A673 (cell line): Measurements from ENCODE around the gene ALDH5A1. TPM values are rescaled to one million over a fixed set of nuclear protein-coding genes. Genes with fewer than 3 reads are reported as not detected.

Source experiments
- BruUV-seq: library from RNA; stranded (reverse); fragments of 400-500 nt; replicated peaks from 2 replicates; lab custom pipeline; 2021; lab: Mats Ljungman, UMichigan
- CTCF ChIA-PET: fragments of 300-600 bp; sonication (Branson Sonifier 250); formaldehyde crosslinking; loops from one replicate; lab custom pipeline; 2022; ENCODE audit warnings: antibody characterized with exemption; lab: Charles Lee
- POLR2A ChIA-PET: fragments of 300-600 bp; sonication (Branson Sonifier 250); formaldehyde crosslinking; loops from one replicate; lab custom pipeline; 2022; ENCODE audit warnings: antibody characterized with exemption; ENCODE audit not compliant: low non-redundant PET; lab: Charles Lee
- DNase-seq: peaks from one replicate; pipeline ENCODE4 v3.0.0-alpha.2; 2015; ENCODE audit warnings: low spot score
- H3K27ac ChIP-seq: fragments of 200-600 bp; sonication (generic); 2 replicates; pipeline ENCODE4 v1.5.1; 2016; ENCODE audit warnings: mixed run types, low read depth, mild to moderate bottlenecking, mixed read lengths, antibody characterized with exemption, low read length; ENCODE audit not compliant: poor library complexity, severe bottlenecking
- H3K27me3 ChIP-seq: fragments of 200-600 bp; sonication (generic); replicated peaks from 2 replicates; pipeline ENCODE4 v1.6.1; 2017; ENCODE audit warnings: mixed run types, low read depth, mild to moderate bottlenecking, mixed read lengths, antibody characterized with exemption, low read length; ENCODE audit not compliant: insufficient read depth, poor library complexity
- H3K36me3 ChIP-seq: fragments of 200-600 bp; sonication (generic); 2 replicates; pipeline ENCODE4 v1.6.1; 2016; ENCODE audit warnings: mixed run types, mild to moderate bottlenecking, mixed read lengths, antibody characterized with exemption, low read length; ENCODE audit not compliant: insufficient read depth, poor library complexity, severe bottlenecking
- H3K4me1 ChIP-seq: fragments of 200-600 bp; sonication (generic); 2 replicates; pipeline ENCODE4 v1.6.1; 2017; ENCODE audit warnings: mixed run types, mild to moderate bottlenecking, mixed read lengths, antibody characterized with exemption, low read length; ENCODE audit not compliant: insufficient read depth, poor library complexity, severe bottlenecking
- H3K4me3 ChIP-seq: fragments of 200-600 bp; sonication (generic); 2 replicates; pipeline ENCODE4 v1.5.1; 2016; ENCODE audit warnings: low read depth, mixed run types, mild to moderate bottlenecking, mixed read lengths, low read length; ENCODE audit not compliant: poor library complexity, severe bottlenecking
- H3K9me3 ChIP-seq: fragments of 200-600 bp; sonication (generic); 2 replicates; pipeline ENCODE4 v1.6.1; 2016; ENCODE audit warnings: mixed run types, low read depth, mild to moderate bottlenecking, mixed read lengths, antibody characterized with exemption, low read length; ENCODE audit not compliant: poor library complexity, severe bottlenecking
- EZH2 ChIP-seq: fragments of 200-600 bp; sonication (generic); IDR thresholded peaks from 2 replicates; pipeline ENCODE4 v1.6.1; 2017; ENCODE audit warnings: borderline replicate concordance, low read depth, mild to moderate bottlenecking, mixed read lengths, antibody characterized with exemption, low read length; ENCODE audit not compliant: poor library complexity, severe bottlenecking
- intact Hi-C: fragments of 100-400 bp; cut with micrococcal nuclease; formaldehyde crosslinking; loops from one replicate; pipeline ENCODE4 v1.10.0; 2022; ENCODE audit not compliant: unreplicated experiment
- total RNA-seq: library from RNA; stranded (reverse); gene quantifications from 2 replicates; pipeline ENCODE4 v1.2.3, GENCODE V29; 2021
- TF ChIP-seq, protein P1 (sequence below): fragments of 300-800, 200-600 bp; sonication (generic); conservative IDR thresholded peaks from 2 replicates; pipeline ENCODE4 v1.5.1; 2017; ENCODE audit warnings: low read depth, mild to moderate bottlenecking, antibody characterized with exemption, low read length, moderate library complexity, mixed read lengths

Gene ALDH5A1
- total RNA-seq, 1 experiment from 2014 or later: 4.1 TPM

DNA sequence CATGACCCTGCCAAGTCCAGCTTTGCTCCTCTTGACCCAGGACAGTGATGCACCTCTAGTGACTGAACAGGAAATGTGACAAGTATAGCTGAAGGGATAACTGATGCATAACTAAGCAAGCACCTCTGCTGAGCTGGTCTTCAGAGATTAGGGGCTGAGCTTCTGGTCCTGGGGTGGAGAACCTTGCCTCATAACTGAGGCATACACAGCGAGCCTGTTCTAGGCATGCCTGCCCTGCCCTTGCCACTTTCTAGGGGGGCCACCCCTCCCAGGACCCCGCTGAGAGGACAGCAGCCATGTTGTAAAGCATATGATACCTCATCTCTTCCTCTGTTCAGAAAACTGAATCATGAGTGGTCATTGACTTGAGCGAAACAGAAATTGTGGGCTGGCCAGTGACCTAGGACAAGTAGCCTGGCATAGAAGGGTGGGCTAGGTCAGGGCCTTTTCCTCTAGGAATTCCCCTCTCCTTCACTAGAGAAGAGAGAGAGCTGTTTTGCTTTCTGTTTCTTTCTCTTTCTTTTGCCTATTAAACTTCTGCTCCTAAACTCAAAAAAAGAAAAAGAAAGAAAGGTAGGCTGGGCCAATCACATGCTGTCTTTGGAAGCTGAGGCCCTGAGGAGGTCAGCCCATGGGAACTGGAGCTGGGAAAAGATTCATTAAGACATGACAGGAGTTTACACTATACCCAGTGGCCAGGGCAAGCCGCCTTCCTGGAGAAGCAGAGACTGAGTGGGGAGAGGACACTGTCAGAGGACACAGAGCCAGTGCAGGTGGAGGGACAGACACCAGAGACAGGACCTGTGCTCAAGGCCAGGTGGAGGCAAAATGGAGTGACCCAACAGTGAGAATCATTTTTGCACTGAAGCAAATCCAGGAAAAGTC, 23.1 kb downstream of the ALDH5A1 start:
- POLR2A ChIA-PET: no interaction called here
- intact Hi-C loops: no loop called here
- no peak for DNase-seq

GRCh38 chr6:24520929-24521546, 26.3 kb downstream of the ALDH5A1 start:
- Histone ChIP-seq H3K9me3 (no peaks in the 10 kb centered on the region), H3K27ac (no peak overlapping the region), H3K4me1 (no peaks in the 10 kb centered on the region), H3K27me3 (peaks cover 4% of the 10 kb centered on the region), H3K4me3 (no peak overlapping the region), H3K36me3 (no peaks in the 10 kb centered on the region)
- ChIA-PET POLR2A (no interaction called here), CTCF (interaction anchor here (0.7 to 1.5 kb wide), 4 partner anchors 15 to 238 kb away, joined by 3 read pairs; partner anchors contain the start of gene ALDH5A1)
- TF ChIP-seq, protein P1, sequence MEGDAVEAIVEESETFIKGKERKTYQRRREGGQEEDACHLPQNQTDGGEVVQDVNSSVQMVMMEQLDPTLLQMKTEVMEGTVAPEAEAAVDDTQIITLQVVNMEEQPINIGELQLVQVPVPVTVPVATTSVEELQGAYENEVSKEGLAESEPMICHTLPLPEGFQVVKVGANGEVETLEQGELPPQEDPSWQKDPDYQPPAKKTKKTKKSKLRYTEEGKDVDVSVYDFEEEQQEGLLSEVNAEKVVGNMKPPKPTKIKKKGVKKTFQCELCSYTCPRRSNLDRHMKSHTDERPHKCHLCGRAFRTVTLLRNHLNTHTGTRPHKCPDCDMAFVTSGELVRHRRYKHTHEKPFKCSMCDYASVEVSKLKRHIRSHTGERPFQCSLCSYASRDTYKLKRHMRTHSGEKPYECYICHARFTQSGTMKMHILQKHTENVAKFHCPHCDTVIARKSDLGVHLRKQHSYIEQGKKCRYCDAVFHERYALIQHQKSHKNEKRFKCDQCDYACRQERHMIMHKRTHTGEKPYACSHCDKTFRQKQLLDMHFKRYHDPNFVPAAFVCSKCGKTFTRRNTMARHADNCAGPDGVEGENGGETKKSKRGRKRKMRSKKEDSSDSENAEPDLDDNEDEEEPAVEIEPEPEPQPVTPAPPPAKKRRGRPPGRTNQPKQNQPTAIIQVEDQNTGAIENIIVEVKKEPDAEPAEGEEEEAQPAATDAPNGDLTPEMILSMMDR: peak; percentile 81
- no peak for TF ChIP-seq EZH2
- intact Hi-C loops: loop anchor here (5.0 to 10.0 kb wide), 2 partner anchors 61 to 456 kb away; no protein-coding TSS in a partner anchor
- no TSS peak for BruUV-seq
- peak; percentile 62 for DNase-seq

More for the DNA sequence above, 23.1 kb downstream of the ALDH5A1 start:
- Histone ChIP-seq H3K4me1 (no peaks in the 10 kb centered on the region), H3K27me3 (no peaks in the 10 kb centered on the region), H3K9me3 (no peaks in the 10 kb centered on the region), H3K4me3 (no peak overlapping the region), H3K27ac (no peak overlapping the region), H3K36me3 (no peaks in the 10 kb centered on the region)
- CTCF ChIA-PET: no interaction called here
- TF ChIP-seq EZH2: no peak
- TF ChIP-seq, protein P1: no peak
- BruUV-seq: no TSS peak

DNA sequence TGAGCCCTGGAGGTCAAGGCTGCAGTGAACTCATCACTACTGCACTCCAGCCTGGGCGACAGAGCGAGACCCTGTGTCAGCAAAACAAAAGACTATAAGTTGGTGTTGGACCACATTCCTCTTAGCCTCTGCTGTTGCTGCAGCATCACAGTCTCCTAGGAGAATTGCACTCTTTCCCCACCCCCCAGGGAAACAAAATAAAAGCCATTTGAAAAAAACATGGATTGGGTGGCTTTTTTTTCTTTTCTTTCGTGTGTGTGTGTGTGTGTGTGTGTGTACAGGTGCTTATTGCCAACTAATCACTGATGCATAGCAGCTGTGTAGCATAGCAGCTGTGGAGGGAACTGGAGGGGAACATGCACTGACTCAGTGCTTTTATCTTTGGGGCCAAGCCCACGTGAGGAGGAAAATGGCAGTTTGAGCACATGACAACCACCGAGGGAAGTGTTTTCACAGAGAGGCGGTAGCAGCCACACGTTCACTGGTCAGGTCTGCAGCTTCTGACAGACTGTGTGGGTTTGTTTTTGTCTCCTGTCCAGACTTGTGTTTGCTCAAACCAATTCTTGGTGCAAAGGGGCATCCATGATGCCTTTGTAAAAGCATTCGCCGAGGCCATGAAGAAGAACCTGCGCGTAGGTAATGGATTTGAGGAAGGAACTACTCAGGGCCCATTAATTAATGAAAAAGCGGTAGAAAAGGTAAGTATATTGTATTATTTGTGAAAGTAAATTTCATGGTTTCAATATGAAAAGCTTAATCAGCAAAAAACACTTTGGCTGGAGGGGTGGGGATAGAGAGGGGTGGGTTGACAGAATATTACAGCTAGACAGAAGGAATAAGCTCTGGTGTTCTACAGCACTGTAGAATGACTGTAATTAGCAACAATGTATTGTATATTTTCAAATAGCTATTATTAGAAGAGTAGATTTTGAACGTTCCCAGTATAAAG, 27.7 kb downstream of the ALDH5A1 start:
- H3K4me1 ChIP-seq: no peaks in the 10 kb centered on the region
- ChIA-PET CTCF (interaction anchor here (0.6 to 1.5 kb wide), 2 partner anchors 59 to 308 kb away, joined by 3 to 10 read pairs; no protein-coding TSS in a partner anchor), POLR2A (no interaction called here)
- no peak overlapping the region for H3K27ac ChIP-seq
- no peak for DNase-seq
- no peaks in the 10 kb centered on the region for H3K9me3 ChIP-seq
- no peak overlapping the region for H3K4me3 ChIP-seq
- TF ChIP-seq, protein P1: no peak
- TF ChIP-seq EZH2: no peak
- no TSS peak for BruUV-seq
- H3K27me3 ChIP-seq: peaks cover 5% of the 10 kb centered on the region
- intact Hi-C loops: loop anchor here (5.0 to 10.0 kb wide), 2 partner anchors 60 to 458 kb away; no protein-coding TSS in a partner anchor
- no peaks in the 10 kb centered on the region for H3K36me3 ChIP-seq
